ENCODE results near the gene MYPOP. TPM values are rescaled to one million over a fixed set of nuclear protein-coding genes. Genes with fewer than 3 reads are reported as not detected.

MYPOP gene, protein sequence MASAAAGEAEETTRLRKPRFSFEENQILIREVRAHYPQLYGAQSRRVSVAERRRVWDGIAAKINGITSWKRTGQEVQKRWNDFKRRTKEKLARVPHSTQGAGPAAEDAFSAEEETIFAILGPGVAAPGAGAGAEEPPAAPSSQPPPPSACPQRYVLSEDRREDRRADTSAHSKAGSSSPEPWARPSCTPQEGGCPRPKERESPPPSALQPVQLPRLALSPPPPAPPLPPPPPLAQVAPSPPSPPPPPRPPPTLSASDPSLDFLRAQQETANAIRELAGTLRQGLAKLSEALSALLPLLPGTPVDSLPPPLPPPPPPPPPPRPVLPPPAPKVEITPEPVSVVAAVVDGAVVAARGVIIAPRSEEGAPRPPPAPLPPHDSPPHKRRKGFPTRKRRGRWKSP
- total RNA-seq, result 1.3 and 1.8 TPM in 2 replicates

GRCh38 chr19:45901912-45902650 is at the start of gene MYPOP:
TSS of gene MYPOP (minus strand) at chr19:45902613. CDS start at chr19:45901773, 840 bp downstream.

DNA sequence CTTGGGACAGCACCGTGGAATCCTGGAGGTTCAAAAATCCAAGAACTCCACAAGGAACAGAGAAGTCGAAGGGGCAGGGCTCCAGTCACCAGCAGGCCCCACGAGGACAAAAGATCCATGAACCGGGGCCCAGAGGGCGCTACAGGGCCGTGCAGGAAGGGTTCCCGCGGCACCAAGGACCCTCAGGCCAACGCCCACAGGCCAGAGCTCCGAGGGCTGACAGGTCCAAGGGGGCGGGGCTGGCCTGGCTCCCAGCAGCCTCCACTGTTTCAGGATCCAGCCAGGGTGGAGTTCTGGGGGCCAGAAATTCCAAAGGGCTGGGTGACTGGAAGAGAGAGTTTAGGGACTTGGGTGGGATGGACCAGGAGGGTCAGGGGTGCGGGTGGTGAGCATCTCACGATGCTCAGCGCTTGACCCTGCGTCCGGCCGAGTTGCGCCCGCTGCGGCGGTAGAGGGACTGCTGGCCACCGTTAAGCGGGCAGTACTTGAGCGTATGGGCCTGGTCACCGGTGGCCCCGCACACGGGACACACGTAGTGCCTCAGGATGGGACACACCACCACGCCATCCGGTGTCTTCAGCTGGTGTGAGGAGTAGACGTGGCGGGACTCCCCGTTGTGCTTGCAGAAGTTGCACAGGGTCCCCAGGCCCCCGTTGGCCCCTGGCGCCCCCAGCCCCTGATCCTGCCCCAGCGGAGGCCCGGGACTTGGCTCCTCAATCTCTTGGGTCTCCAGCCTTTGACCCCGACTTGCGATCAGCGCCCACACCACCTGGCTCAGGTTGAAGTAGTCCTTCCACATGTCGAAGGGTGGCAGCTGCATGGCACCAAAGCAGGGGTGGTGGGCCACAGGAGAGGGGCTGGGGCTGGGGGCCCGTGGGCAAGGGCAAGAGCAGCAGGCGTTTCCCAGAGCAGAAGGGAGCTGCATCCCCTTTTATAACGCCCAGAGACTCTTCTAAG is 11.7 kb upstream of the MYPOP start, which contains the start of gene NANOS2:
Gene NANOS2 (minus strand): TSS at position 905 of the 957 bp plus-strand sequence. CDS start 85 bp downstream, at position 820.

DNA sequence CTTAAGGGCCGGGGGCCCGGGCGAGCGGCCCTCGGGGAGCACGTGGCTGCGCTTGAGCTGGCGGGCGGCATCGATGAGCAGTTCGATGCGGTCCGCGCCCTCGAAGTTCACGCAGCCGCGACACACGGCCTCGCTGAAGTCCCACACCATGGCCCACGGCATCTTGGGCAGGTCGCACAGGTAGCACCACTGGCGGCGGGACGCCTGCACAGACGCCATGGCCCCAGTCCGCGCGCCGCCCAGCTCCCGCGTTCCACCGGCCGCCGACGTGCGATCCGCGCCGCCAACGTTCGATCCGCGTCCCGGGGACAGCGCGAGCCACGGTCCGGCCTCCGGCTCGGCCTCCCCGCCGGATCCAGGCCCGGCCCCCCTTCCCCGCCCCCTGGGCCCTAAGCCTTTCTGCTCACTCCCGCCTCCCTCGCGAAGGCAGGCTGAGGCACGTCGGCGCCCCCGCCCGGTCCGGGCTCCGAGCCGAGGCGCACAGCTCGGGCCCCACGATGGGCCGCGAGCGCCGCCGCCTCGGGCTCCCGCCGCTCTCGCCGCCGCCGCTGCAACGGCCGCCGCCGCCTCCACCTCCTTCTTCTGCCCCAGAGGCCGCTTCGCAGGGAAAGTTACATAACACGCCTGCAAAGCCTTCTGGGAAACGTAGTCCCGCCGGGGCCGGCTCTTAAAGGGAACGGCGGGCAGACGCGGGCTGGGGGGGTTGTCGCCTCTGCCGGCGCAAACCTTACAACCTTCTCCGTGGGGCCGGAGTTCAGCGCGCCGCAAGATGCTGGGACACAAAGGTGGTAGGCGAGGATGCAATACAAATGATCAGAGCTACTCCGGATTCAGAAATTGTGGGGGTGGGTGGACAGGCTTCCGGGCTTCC is 16.6 kb downstream of the MYPOP start, which contains the start of gene IRF2BP1:
Gene IRF2BP1 (minus strand): TSS at position 586 of the 871 bp plus-strand sequence. CDS start 367 bp downstream, at position 219.

DNA sequence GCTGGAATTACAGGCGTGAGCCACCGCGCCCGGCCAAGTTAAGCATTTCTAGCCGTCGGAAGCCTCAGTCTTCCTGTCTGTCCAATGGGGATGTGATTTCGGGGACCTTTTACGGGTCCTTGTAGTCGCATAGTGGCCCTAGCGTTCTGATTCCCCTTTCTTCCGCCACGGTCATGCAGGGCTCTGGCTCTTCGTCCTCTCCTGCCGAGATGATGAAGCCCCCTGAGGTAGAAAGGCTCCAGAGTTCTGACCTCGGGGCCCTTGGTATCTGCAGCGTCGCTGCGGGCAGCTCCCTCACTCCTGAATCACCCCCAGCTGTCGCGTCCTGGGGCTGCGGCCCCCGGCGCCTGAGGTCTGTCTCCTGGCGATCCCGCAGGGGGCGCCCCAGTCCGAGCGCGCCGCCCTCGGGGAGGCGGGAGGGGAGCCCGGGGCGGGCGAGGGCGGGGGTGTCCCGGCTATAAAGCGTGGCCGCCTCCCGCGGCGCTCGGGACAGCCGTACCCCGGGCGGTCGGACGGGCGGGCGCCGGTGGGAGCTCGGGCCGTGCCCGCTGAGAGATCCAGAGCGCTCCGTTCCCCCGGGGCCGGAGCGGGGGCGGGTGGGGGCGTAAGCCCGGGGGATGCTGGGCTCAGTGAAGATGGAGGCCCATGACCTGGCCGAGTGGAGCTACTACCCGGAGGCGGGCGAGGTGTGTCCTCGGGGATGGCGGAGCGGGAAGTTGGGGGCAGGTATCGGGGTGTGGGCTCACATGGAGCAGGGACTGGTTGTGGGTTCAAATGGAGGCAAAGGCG is 38.4 kb downstream of the MYPOP start, which contains the start of gene FOXA3:
Gene FOXA3 (plus strand): TSS at position 487 of the 789 bp plus-strand sequence. CDS start 131 bp downstream, at position 618.

DNA sequence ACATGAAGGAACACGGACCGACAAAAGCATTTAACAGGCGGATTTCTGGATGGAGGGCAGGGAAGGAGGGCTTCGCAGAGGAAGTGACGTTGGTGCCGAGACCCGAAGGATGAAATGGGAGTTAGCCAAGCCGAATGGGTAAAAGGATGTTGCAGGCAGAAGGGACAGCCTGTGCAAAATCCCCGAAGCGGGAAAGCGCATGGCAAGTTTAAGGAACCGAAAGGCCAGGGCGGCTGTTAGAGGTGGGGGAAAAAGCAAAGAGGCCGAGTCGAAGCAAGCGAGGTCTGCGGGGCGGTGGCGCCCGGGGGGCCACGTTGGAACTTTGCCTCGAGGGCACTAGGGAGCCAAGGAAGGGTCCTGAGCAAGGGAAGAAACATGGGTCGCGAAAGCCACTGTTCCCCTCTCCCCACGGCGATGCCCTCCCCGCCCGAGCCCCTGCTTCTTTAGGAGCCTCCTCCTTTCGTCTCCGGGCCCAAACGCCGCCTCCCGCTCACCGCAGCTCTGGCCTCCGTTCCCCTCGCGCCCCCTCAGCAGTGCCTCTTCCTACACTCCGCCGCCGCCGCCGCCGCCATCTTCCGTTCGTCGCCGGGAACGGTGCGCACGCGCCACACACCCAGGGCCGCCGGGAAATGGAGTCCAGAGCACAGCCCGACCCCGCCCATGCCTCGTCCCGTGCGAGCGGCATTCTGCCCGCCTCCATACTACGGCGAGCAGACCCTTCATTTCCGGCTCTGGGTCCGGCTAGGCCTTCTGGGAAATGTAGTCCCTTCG is 39.7 kb downstream of the MYPOP start, which contains the start of gene SYMPK:
Gene SYMPK (minus strand): TSS at position 584 of the 771 bp plus-strand sequence. CDS start 8,652 bp downstream, outside the sequence.

Other genes starting within 250 kb of the MYPOP start
- gene GIPR, start 234.4 kb downstream of the MYPOP start, total RNA-seq, result 1.3 and 1.4 TPM in 2 replicates
- gene SNRPD2, start 210.7 kb downstream of the MYPOP start, total RNA-seq, result 206 and 232 TPM in 2 replicates
- 11.9 and 13.3 TPM in 2 replicates for gene QPCTL, start 209.9 kb downstream of the MYPOP start, total RNA-seq
- gene FBXO46, start 171.7 kb downstream of the MYPOP start, total RNA-seq, result 5.5 and 5.6 TPM in 2 replicates
- gene MEIOSIN, start 169.2 kb downstream of the MYPOP start, total RNA-seq, result not detected in 2 replicates
- gene SIX5, start 133.4 kb downstream of the MYPOP start, total RNA-seq, result 7.9 and 8.0 TPM in 2 replicates
- 28.2 and 37.0 TPM in 2 replicates for gene DMPK, start 120.1 kb downstream of the MYPOP start, total RNA-seq
- gene DMWD, start 109.8 kb downstream of the MYPOP start, total RNA-seq, result 27.3 and 39.2 TPM in 2 replicates
- gene RSPH6A, start 87.3 kb downstream of the MYPOP start, total RNA-seq, result 0.11 and 0.13 TPM in 2 replicates
- gene SYMPK, start 39.5 kb downstream of the MYPOP start, total RNA-seq, result 29.3 and 30.3 TPM in 2 replicates
- gene FOXA3, start 38.3 kb downstream of the MYPOP start, total RNA-seq, result under 0.01 TPM in 1 of 2 replicates, not detected in the other
- 21.6 and 22.7 TPM in 2 replicates for gene IRF2BP1, start 16.5 kb downstream of the MYPOP start, total RNA-seq
- gene NANOS2, start 12.2 kb upstream of the MYPOP start, total RNA-seq, result not detected in 2 replicates
- gene NOVA2, start 71.3 kb upstream of the MYPOP start, total RNA-seq, result under 0.01 TPM in 2 replicates
- gene CCDC61, start 92.9 kb upstream of the MYPOP start, total RNA-seq, result 3.9 and 4.3 TPM in 2 replicates
- gene PGLYRP1, start 120.4 kb upstream of the MYPOP start, total RNA-seq, result not detected in 2 replicates
- not detected in 2 replicates for gene IGFL4, start 138.4 kb upstream of the MYPOP start, total RNA-seq
- gene IGFL3, start 222.1 kb upstream of the MYPOP start, total RNA-seq, result not detected in 2 replicates
- gene IGFL2, start 245.6 kb upstream of the MYPOP start, total RNA-seq, result 0.11 TPM in 1 of 2 replicates, not detected in the other